ENCODE results near the gene SENP3. TPM values are rescaled to one million over a fixed set of nuclear protein-coding genes. Genes with fewer than 3 reads are reported as not detected.

The SENP3 gene
- total and polyA plus RNA-seq, 2 of the 4 experiments (the other 2 are of a cell fraction): 82.4 to 120 TPM

DNA sequence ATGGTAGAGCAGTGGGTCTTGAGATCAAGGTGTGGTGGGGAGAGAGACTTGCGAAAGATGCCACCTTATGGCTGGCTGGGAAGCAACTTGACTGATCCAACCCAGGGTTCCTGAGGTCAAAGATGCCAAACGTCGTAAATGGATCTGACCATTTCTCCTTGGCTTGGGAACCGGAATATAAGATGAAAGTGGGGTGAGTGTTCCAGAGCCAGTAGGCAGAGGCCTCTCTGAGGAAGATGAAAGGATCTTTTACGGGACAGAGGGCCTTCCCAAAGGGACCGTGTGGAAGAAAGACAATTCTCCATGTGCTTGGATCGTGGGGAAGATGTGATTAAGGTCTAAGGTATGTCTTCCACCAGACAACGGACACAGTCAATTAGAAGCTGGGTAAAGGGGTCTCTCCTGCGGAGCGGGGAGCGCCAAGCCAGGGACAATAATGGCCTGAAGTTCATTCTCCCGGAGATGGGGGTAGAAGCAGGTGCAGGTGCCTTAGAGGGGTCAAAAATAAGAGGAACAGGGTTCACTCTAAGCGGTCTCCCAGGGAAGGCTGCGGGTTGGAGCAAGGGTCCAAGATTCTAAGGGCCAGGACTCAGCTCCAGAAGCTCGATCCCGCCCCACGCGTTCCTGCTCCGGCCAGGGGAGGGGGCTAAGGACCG lies 52.2 kb downstream of the SENP3 start:
- no peak overlapping the region for H4K5ac ChIP-seq (ENCODE audit: low read depth, low read length)
- H2BK20ac ChIP-seq (ENCODE audit: low read depth, low read length): no peak overlapping the region
- peak overlapping the region; percentile 85 for H3K4ac ChIP-seq (ENCODE audit: low read depth, low read length)
- peak overlapping the region; percentile 11 for H3K14ac ChIP-seq (replicated peaks; ENCODE audit: low read depth, low read length)
- H3K27ac ChIP-seq (ENCODE audit: insufficient read depth, low read length): peak overlapping the region; percentile 75
- ChIA-PET CTCF (interaction anchor here (1.0 to 2.2 kb wide), 3 partner anchors 14 to 73 kb away, joined by 4 to 14 read pairs (median 12); partner anchors contain the start of genes SAT2 and TP53), POLR2A (ENCODE audit: unreplicated experiment) (interaction anchor here (1.3 kb wide), 1 partner anchor 30 kb away, joined by 3 read pairs; the partner anchor contains the start of gene MPDU1)
- DNase-seq: peak; percentile 50
- peak overlapping the region; percentile 91 for H2AFZ ChIP-seq (replicated peaks; ENCODE audit: low read length, poor library complexity)
- peak overlapping the region; percentile 3; the same call in 1 of the 2 replicates for H2BK120ac ChIP-seq (ENCODE audit: low read depth, low read length)
- peak overlapping the region; percentile 89 for H3K4me2 ChIP-seq (ENCODE audit: low read depth, low read length)
- peak overlapping the region; percentile 78 for H3K4me3 ChIP-seq (ENCODE audit: insufficient read depth, low read depth, low read length)
- BruUV-seq (replicated peaks): no TSS peak
- TF ChIP-seq MXI1 (IDR thresholded peaks at IDR 0.05; ENCODE audit: borderline replicate concordance, low read depth, low read length) (peak; percentile 77; the same call in 1 of the 2 replicates), SMC3 (IDR thresholded peaks at IDR 0.05; ENCODE audit: low read depth, low read length) (no peak)
- peak overlapping the region; percentile 6; the same call in 1 of the 2 replicates for H3K18ac ChIP-seq (ENCODE audit: low read depth, low read length)
- peak overlapping the region; percentile 18; the same call in 1 of the 3 replicates for H2BK15ac ChIP-seq (ENCODE audit: low read depth, low read length)
- no peaks in the 10 kb centered on the region for H3K9me3 ChIP-seq (ENCODE audit: control insufficient read depth, insufficient read depth, low read length)
- intact Hi-C loops (cut with micrococcal nuclease): loop anchor here (2.0 kb wide), 1 partner anchor 73 kb away; the partner anchor contains the start of gene TP53
- H3K27me3 ChIP-seq (ENCODE audit: control insufficient read depth, insufficient read depth, low read length): no peaks in the 10 kb centered on the region
- peak overlapping the region; percentile 44 for H2BK5ac ChIP-seq (ENCODE audit: low read depth, low read length, poor library complexity, severe bottlenecking)
- H3K79me1 ChIP-seq (ENCODE audit: low read depth in 1 of 2, low read length in 2 of 2): peaks cover 36 to 51% of the 10 kb centered on the region in 2 experiments
- dilution Hi-C loops (cut with HindIII; ENCODE audit: low sequenced_read_pairs, unreplicated experiment): no loop called here
- H3K23ac ChIP-seq (ENCODE audit: low read depth, low read length): peak overlapping the region; percentile 14
- H4K8ac ChIP-seq (ENCODE audit: low read depth in 2 of 2, low read length in 2 of 2): peak overlapping the region; percentile 1 to 44; a peak in 1 of 4 replicates
- peak overlapping the region; percentile 40 for H4K91ac ChIP-seq (ENCODE audit: insufficient read depth, low read depth, low read length)
- WGBS, 2 experiments (ENCODE audit: extremely low coverage in 2 of 2, insufficient read length in 1 of 2): 3% methylated on average over 9 of the region's 20 CpGs; no CpG with 5 or more reads in 1 of the 2 experiments
- H3K36me3 ChIP-seq (ENCODE audit: control insufficient read depth, insufficient read depth, low read length): peaks cover 4% of the 10 kb centered on the region; the same call in 1 of the 2 replicates
- peak overlapping the region; percentile 33 for H2AK5ac ChIP-seq (ENCODE audit: low read depth, low read length)
- H3K9ac ChIP-seq (ENCODE audit: low read depth, low read length): peak overlapping the region; percentile 79
- peaks cover 48% of the 10 kb centered on the region for H4K20me1 ChIP-seq (ENCODE audit: insufficient read depth, low read length)
- peak overlapping the region; percentile 89 for H2AK9ac ChIP-seq (replicated peaks; ENCODE audit: low read depth, low read length, poor library complexity)
- H3K56ac ChIP-seq (ENCODE audit: extremely low read depth, insufficient read depth, low read length): peak overlapping the region; percentile 36
- peaks cover 9% of the 10 kb centered on the region for H3K4me1 ChIP-seq (ENCODE audit: control insufficient read depth, insufficient read depth, low read length)
- in situ Hi-C loops (cut with MboI; ENCODE audit: low sequenced_read_pairs): no loop called here
- peaks cover 16% of the 10 kb centered on the region for H3K9me1 ChIP-seq (ENCODE audit: insufficient read depth, low read length)
- no peak for ATAC-seq (ENCODE audit: low read depth)

All from IMR-90 (cell line).